Body of pancreas (tissue), 4 donors: ENCODE results near the gene TRIM69.

ENCODE experiments used
- POLR2A ChIP-seq, 3 donors: fragments of 450-650 bp; IDR thresholded peaks; one replicate each; pipeline ENCODE4 v1.6.1; 2016; ENCODE audit warnings: antibody characterized with exemption in 3 of 3, mild to moderate bottlenecking in 2 of 3
- TF ChIP-seq, protein P1 (sequence below), 7 experiments: fragments of 450-650 bp in 4 of 7; fragments of 200-600 bp in 3 of 7; sonication (generic) in 3 of 7; IDR thresholded peaks; one replicate each; pipeline ENCODE4 v1.5.1; 2016 to 2019; ENCODE audit warnings: antibody characterized with exemption in 7 of 7

DNA sequence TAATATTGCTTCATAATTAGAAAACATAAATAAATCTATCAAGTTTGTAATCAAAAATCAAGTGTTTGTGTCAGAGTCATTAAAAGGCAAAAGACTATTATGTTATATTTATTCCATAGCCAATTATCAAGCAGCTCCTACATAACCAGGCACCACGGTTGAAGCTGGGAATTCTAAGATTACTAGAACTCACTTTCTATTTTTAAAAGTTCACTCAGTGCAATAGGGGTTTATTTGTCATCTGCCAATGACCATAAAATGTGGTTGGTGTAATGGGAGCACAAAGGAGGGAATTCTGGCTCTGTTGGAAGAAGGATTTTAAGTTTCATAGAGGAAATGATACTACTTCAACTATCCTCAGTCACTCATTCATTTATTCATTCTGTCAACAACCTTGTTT is 57.7 kb downstream of the TRIM69 start:
- TF ChIP-seq, protein P1, sequence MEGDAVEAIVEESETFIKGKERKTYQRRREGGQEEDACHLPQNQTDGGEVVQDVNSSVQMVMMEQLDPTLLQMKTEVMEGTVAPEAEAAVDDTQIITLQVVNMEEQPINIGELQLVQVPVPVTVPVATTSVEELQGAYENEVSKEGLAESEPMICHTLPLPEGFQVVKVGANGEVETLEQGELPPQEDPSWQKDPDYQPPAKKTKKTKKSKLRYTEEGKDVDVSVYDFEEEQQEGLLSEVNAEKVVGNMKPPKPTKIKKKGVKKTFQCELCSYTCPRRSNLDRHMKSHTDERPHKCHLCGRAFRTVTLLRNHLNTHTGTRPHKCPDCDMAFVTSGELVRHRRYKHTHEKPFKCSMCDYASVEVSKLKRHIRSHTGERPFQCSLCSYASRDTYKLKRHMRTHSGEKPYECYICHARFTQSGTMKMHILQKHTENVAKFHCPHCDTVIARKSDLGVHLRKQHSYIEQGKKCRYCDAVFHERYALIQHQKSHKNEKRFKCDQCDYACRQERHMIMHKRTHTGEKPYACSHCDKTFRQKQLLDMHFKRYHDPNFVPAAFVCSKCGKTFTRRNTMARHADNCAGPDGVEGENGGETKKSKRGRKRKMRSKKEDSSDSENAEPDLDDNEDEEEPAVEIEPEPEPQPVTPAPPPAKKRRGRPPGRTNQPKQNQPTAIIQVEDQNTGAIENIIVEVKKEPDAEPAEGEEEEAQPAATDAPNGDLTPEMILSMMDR (IDR thresholded peaks at IDR 0.05), result no peak
- no peak for TF ChIP-seq POLR2A (IDR thresholded peaks at IDR 0.05)
